Measurements from ENCODE around the gene SEPTIN1. TPM values are rescaled to one million over a fixed set of nuclear protein-coding genes. Genes with fewer than 3 reads are reported as not detected.

Gene SEPTIN1
- total RNA-seq, 4 donors from 2014 or later = 0.39 to 1.2 (median 0.91) TPM; not detected in 1

DNA sequence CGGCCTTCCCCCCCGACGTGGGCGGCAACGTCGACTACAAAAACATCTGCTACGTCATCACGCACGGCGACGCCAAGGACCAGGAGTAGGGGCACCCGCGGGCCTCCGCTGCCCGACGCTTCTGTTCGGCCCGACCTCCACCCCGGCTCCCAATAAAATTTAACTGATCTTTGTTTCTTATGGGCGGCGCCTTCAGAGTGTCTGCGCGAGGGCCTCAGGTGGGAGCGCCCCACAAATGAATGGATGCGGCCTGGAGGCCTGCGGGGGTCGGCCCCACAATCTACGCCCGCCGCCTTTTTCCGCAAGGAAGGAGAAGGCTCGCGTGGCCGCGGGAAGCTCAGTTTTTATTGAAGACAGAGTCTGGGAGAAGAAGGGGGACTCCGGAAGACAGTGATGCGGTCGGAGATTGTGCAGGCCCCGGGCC lies 4.5 kb downstream of the SEPTIN1 start:
- TF ChIP-seq, protein P1, sequence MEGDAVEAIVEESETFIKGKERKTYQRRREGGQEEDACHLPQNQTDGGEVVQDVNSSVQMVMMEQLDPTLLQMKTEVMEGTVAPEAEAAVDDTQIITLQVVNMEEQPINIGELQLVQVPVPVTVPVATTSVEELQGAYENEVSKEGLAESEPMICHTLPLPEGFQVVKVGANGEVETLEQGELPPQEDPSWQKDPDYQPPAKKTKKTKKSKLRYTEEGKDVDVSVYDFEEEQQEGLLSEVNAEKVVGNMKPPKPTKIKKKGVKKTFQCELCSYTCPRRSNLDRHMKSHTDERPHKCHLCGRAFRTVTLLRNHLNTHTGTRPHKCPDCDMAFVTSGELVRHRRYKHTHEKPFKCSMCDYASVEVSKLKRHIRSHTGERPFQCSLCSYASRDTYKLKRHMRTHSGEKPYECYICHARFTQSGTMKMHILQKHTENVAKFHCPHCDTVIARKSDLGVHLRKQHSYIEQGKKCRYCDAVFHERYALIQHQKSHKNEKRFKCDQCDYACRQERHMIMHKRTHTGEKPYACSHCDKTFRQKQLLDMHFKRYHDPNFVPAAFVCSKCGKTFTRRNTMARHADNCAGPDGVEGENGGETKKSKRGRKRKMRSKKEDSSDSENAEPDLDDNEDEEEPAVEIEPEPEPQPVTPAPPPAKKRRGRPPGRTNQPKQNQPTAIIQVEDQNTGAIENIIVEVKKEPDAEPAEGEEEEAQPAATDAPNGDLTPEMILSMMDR (IDR thresholded peaks at IDR 0.05) = no peak
- TF ChIP-seq POLR2A (IDR thresholded peaks at IDR 0.05) = peak in 1 of 2 donors; percentile 29
- H3K4me3 ChIP-seq (ENCODE audit: low read depth, poor library complexity, severe bottlenecking) = peak overlapping the region; percentile 41
- WGBS, 2 donors = 0 to 1% methylated on average over 36 to 39 of the region's 39 CpGs
- intact Hi-C loops (cut with DNase I; ENCODE audit: low total_unique reads) = no loop called here
- peak; percentile 93 to 99 for DNase-seq (ENCODE audit: low spot score in 2 of 2)

DNA sequence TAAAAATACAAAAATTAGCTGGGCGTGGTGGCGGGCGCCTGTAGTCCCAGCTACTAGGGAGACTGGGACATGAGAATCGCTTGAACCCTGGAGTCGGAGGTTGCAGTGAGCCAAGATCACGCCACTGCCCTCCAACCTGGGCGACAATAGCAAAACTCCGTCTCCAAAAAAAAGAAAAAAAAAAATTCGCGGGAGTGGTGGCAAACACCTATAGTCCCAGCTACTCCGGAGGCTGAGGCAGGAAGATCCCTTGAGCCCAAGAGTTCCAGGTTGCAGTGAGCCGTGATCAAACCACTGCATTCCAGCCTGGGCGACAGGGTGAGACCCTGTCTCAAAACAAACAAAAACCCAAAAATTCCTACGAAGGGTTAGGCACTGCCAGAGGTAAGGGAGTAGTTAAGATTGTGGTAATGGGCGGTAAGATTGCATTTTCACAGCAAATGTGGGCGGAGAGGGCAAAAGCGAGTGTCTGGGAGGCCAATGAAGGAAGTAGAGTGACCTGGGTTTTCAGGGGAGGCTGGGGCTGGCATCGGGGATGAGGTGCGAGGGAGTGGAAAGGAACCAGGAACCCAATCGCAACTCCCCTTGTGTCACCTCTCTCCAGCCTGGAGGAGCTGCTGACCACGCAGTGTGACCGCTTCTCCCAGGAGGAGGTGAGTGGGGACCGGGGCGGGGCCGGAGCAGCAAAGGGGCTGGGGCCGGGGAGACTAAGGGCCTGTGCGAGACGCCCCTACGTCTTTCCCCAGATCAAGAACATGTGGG lies 5.1 kb downstream of the SEPTIN1 start:
- intact Hi-C loops (cut with DNase I; ENCODE audit: low total_unique reads) = no loop called here
- TF ChIP-seq POLR2A (IDR thresholded peaks at IDR 0.05) = no peak
- TF ChIP-seq, protein P1 (IDR thresholded peaks at IDR 0.05) = no peak
- peak overlapping the region; percentile 41 for H3K4me3 ChIP-seq (ENCODE audit: low read depth, poor library complexity, severe bottlenecking)
- WGBS, 2 donors = 29 to 36% methylated on average over 27 to 29 of the region's 29 CpGs
- DNase-seq (ENCODE audit: low spot score in 2 of 2) = no peak

DNA sequence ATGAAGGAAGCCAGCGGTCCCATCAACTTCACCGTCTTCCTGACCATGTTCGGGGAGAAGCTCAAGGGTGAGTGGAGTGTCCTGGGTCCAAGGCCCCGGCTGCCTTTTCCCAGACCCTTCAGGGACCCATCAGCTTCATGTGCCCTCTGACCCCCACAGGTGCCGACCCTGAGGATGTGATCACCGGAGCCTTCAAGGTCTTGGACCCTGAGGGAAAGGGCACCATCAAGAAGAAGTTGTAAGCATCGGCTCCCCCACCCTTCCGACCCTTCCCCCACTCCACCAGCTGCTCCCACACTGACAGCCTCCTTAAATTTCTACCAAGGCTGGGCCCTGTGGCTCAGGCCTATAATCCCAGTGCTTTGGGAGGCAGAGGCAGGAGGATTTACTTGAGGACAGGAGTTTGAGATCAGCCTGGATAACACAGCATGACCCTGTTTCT lies 5.9 kb downstream of the SEPTIN1 start:
- 89 to 92% methylated on average over 8 of the region's 8 CpGs for WGBS, 2 donors
- DNase-seq (ENCODE audit: low spot score in 2 of 2) = no peak
- no peak overlapping the region for H3K4me3 ChIP-seq (ENCODE audit: low read depth, poor library complexity, severe bottlenecking)
- intact Hi-C loops (cut with DNase I; ENCODE audit: low total_unique reads) = no loop called here
- TF ChIP-seq POLR2A (IDR thresholded peaks at IDR 0.05) = no peak
- TF ChIP-seq, protein P1 (IDR thresholded peaks at IDR 0.05) = no peak

DNA sequence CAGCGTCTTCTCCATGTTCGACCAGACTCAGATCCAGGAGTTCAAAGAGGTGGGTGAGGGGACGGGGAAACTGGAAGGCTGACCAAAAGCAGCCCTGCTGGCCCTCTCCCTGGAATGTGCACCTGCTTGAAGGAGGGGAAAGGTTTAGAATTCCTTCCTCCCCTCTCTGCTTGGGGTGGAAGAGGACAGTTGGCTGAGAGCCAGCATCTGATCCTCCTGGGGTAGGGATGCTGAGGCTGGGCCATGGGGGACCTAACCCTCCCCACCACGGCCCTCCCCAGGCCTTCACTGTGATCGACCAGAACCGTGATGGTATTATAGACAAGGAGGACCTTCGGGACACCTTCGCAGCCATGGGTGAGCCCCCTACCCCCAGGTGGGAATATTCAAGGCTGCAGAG lies 6.5 kb downstream of the SEPTIN1 start:
- intact Hi-C loops (cut with DNase I; ENCODE audit: low total_unique reads) = no loop called here
- TF ChIP-seq POLR2A (IDR thresholded peaks at IDR 0.05) = no peak
- TF ChIP-seq, protein P1 (IDR thresholded peaks at IDR 0.05) = no peak
- no peak for DNase-seq (ENCODE audit: low spot score in 2 of 2)
- WGBS, 2 donors = 89 to 91% methylated on average over 8 of the region's 8 CpGs
- no peak overlapping the region for H3K4me3 ChIP-seq (ENCODE audit: low read depth, poor library complexity, severe bottlenecking)

DNA sequence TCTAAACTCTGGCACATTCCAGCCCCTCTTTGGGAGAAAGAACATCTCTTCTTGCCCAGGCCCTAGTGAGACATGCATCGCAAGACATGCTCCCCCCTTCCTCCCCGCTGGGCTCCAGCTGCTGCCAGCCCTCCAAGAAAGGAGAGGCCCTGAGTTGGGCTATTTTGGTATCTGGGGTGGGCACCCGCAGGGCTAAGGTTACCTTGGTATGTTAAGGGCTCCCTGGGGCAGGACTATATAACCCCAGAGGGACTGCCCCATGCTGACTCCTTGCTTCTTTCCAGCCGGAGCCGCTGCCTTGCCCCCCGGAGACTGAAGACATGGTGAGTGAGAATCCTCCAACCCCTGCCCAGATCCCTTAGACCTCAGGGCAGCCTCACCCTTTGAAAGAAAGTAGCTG lies 7.8 kb downstream of the SEPTIN1 start, which contains the start of gene MYL11:
MYL11 (plus strand) TSS at position 265 of the 400 bp plus-strand sequence; CDS start at position 321, 56 bp downstream.
- no peak within 1 kb of the TSS for H3K4me3 ChIP-seq (ENCODE audit: low read depth, poor library complexity, severe bottlenecking)
- intact Hi-C loops (cut with DNase I; ENCODE audit: low total_unique reads) = no loop called here
- 77 to 84% methylated on average over 6 of the region's 6 CpGs for WGBS, 2 donors
- TF ChIP-seq, protein P1 (IDR thresholded peaks at IDR 0.05) = no peak
- no peak for DNase-seq (ENCODE audit: low spot score in 2 of 2)

Measured in lower leg skin (tissue), 4 donors.